IPS DF 4.7 (cell line): ENCODE measurements around the gene ARPC3.
"Not testable (repeated sequence)": the region's sequence is repeated elsewhere in the genome, so short reads cannot be mapped to it uniquely, and the experiment has no call there.

Source experiments
- DNase-seq: peaks from one replicate; pipeline ENCODE4 v3.0.0-alpha.2; 2013; ENCODE audit warnings: low spot score; ENCODE audit errors: extremely low read depth

Gene ARPC3

GRCh38 chr12:110417113-110417512, 33.0 kb downstream of the ARPC3 start:
- DNase-seq, result not testable (repeated sequence)

DNA sequence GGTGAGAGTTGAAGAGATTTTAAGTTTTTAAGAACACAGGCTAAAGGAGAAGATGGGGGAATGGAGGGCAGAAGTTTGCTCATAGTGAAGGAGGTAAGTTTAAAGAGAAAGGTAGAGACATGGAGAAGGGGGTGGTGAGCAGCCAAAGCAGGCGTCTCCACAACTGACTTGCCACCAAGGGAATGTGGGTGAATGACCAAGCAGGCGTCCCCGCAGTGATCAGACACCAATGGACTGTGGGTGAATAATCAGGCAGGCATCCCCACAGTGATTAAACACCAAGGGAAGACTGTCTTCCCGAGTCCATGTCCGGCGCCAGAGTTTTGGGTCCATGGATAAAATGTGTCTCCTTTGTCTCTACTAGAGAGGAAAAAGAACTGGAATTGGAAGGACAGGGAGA, 40.1 kb downstream of the ARPC3 start:
- DNase-seq, result not testable (repeated sequence)

DNA sequence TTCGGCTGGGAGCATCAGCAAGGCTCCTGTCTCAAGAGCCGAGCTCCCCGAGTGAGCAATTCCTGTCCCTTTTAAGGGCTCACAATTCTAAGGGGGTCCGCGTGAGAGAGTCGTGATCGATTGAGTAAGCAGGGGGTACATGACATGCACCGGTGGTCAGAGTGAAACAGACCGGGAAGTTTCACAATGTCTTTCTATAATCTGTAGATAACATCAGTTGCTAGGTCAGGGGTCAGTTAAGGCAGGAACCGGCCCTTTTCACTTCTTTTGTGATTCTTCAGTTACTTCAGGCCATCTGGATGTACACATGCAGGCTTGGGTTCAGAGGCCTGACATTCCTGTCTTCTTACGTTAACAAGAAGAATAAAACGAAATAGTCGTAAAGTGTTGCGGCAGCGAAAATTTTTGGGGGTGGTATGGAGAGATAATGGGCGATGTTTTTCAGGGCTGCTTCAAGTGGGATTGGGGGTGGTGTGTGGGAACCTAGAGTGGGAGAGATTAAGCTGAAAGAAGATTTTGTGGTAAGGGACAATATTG, 44.9 kb downstream of the ARPC3 start:
- DNase-seq, result not testable (repeated sequence)

DNA sequence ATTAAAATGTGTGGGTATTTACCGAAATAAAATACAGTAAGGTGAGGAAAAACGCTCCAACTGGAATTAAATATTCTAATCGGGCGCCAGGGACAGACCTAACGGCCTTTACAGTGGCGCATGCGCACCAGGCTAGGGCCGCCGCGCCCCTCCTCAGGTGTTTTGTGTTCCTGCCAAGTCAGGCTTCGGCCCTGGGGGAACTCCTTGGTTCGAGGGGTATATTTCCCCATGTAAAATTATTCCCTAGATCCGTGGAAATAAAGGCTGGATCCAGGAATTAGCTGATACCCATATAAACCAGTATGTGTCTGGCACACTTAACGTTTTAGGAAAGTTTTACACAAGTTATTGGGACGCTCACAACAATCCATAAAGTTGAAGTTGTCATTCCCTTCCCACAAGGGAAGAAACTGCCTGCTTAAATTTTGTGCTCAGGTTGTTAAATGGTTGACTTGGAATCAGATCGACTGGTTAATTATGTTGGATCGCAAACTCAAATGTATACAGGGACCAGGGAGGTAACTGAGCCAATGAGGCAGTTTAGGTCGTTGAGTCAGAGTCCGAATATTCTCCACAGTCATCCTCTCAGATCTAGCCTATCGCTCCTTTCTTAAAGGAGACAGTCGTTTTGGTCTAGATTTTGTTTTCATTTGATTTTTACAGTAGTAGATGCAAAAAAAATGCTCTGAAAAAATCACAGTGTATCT, 46.0 kb downstream of the ARPC3 start:
- DNase-seq, result no peak

GRCh38 chr12:110403146-110403975, 46.8 kb downstream of the ARPC3 start, which contains the start of gene ANAPC7:
TSS of gene ANAPC7 (minus strand) at chr12:110403708. CDS start at chr12:110403627, 81 bp downstream.
- no peak for DNase-seq
